Measurements from ENCODE around the gene LSMEM2.
"Not testable (repeated sequence)": the region's sequence is repeated elsewhere in the genome, so short reads cannot be mapped to it uniquely, and the experiment has no call there.

Gene LSMEM2

GRCh38 chr3:50245831-50246516, 32.9 kb upstream of the LSMEM2 start:
- peak; percentile 83 for DNase-seq (ENCODE audit: low read depth)

DNA sequence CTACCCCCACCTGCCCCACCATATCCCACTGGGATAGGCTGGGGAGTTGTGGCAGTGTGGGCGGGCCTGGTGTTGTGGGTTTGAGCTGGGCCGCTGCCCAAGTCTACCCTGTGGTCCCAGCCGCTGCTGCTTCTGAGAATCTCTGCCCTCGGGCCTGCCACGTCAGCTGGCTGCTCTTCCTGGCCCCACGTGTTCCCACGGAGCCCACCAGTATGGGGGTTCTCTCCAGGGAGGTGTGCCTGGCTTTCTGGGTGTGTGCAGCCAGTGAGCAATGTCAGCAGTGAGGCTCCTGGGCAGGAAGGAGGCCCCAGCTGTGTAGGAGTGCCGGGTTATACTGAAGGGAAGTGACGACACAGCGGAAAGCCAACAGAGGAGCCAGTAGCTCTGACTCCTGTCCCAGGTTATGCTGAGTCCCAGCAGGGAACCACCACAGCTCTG, 32.4 kb upstream of the LSMEM2 start:
- peak; percentile 95 for DNase-seq (ENCODE audit: low read depth)

- no peak for DNase-seq (ENCODE audit: low read depth)
Measured at GRCh38 chr3:50248387-50248786, 30.5 kb upstream of the LSMEM2 start.

DNA sequence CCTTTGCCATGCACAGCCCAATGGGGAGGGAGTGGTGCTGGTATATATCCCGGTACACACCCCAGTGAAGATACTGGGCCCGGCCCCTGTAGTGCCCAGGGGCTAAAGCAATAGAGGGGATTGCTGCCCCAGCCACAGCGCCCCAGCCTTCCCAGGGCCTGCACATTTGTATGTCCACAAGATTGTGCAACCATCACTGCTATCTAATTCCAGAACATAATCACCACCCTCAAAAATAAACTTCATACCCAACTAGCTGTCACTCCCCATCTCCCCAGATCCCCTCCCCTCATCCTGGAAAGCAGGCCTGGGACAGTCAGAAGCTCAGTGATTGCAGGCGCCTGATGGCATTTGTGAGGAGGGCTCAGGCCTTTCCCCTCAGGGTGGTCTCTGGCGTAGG, 29.4 kb upstream of the LSMEM2 start:
- DNase-seq (ENCODE audit: low read depth) = no peak

GRCh38 chr3:50250514-50250913, 28.4 kb upstream of the LSMEM2 start:
- no peak for DNase-seq (ENCODE audit: low read depth)

DNA sequence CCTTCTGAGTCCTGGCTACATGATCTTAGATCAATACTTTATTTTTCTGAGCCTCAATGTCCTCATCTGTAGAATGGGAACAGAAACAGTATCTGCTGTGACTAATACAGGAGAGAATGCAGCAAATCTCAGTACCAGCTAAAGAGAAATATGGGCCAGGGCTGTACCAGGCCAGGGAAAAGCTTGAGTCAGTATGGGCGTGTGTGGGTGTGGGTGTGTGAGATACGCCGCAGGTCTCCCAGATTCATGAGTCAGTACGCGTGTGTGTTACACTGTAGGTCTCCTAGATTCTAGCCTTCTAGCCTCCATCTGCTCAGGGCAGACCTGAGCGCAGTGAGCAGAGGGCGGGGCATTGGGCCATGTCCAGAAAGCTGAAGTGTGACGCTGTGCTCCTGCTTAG, 27.7 kb upstream of the LSMEM2 start:
- DNase-seq (ENCODE audit: low read depth) = peak; percentile 96

GRCh38 chr3:50254577-50255250, 24.2 kb upstream of the LSMEM2 start:
- peak; percentile 78 for DNase-seq (ENCODE audit: low read depth)

DNA sequence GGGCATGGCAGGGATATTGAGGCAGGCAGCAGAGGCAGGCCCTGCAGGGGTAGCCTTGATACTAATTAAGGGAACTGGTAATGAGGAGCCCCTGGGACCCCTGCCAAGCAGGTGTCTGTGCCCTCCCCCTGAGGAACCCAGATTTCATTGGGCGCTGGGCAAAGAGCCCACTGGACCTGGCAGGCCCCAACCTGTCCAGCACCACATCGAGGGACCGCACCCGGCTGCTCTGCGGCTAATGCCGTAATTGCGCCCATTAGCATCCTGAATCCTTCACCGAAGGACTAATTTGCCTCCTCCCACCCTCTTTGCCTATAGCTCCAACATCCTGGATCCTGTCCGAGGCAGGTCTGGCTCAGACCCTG, 23.7 kb upstream of the LSMEM2 start:
- no peak for DNase-seq (ENCODE audit: low read depth)

GRCh38 chr3:50256978-50257890, 21.7 kb upstream of the LSMEM2 start:
- no peak for DNase-seq (ENCODE audit: low read depth)

DNA sequence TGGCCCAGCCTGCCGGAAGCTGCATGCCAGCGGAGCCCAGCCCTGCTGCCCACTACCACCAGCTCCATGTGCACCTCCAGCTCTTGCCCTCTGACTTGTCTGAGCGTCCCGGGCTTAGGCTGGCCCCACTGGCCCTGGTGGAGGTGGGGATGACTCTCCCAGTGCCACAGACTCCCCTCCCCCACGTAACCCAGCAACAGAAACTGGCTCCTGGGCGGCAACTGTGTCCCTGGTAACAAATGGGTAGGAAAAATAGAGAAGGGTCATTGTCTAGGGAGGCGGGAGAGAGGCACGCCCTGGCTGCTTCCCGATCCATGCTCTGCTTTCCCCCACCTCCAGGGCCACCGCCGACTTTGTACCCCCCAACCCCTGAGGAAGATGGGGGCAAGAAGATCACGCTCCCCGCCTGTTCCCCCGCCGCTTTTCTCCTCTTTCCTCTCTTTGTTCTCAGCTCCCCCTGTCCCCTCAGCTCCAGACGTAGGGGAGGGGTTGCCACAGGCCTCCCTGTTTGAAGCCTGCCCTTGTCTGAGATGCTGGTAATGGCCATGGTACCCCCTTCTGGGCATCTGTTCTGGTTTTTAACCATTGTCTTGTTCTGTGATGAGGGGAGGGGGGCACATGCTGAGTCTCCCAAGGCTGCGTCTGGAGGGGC, 20.7 kb upstream of the LSMEM2 start:
- no peak for DNase-seq (ENCODE audit: low read depth)

DNA sequence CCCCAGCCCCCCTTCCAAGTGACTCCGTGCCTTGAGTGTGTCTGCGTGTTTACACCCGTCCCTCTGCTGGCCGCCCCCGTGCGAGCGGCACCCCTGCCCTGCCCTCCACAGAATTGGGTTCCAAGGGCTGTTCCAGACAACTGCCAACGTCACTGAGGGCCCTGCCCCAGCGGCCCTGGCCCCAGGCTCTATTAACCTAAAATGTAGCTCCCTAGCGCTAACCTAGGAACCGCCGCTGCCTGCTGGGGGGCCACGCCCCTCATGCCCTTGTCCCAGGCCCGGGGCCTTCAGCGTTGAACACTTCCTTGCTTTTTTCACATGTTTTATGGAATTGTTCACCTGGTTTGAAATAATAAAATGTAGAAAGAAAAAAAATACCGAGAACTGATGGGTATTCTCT, 19.9 kb upstream of the LSMEM2 start:
- DNase-seq (ENCODE audit: low read depth) = no peak

- DNase-seq (ENCODE audit: low read depth) = no peak
Measured at GRCh38 chr3:50259432-50260026, 19.4 kb upstream of the LSMEM2 start.

GRCh38 chr3:50260027-50260941, 18.6 kb upstream of the LSMEM2 start:
- DNase-seq (ENCODE audit: low read depth) = peak; percentile 85

GRCh38 chr3:50260942-50261441, 17.9 kb upstream of the LSMEM2 start:
- no peak for DNase-seq (ENCODE audit: low read depth)

DNA sequence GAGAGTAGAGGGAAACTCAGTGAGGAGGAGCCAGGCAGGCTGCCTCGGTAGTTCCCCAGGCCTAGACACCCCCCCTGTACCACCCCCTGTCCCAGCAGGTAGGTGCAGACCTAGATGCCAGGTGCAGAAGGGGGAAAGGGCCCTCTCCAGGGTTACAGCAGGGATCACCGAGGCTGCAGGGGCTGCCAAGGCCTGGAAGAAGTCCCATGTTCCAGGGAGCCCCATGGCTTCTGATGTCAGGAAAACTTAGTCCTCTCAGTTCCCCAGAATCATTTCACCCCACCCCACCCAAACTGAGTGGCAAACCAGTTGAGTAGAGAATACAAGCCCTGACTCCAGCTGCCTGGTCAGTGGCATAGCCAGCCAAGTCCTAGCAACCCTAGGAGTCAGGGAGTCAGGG, 17.4 kb upstream of the LSMEM2 start:
- DNase-seq (ENCODE audit: low read depth) = no peak

DNA sequence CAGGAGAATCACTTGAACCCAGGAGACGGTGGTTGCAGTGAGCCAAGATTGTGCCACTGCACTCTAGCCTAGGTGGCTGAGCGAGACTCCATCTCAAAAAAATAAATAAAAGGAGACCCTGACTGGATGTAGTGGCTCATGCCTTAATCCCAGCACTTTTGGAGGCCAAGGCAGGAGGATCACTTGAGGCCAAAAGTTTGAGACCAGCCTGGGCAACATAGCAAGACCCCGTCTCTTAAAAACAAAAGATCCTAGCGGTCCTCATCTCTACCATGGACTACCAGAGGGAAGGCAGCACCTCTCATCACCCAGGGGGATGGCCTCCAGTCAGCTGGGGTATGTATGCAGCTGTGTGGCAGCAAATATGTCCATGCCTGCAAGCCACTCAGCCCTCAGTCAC, 16.7 kb upstream of the LSMEM2 start:
- DNase-seq (ENCODE audit: low read depth) = not testable (repeated sequence)

DNA sequence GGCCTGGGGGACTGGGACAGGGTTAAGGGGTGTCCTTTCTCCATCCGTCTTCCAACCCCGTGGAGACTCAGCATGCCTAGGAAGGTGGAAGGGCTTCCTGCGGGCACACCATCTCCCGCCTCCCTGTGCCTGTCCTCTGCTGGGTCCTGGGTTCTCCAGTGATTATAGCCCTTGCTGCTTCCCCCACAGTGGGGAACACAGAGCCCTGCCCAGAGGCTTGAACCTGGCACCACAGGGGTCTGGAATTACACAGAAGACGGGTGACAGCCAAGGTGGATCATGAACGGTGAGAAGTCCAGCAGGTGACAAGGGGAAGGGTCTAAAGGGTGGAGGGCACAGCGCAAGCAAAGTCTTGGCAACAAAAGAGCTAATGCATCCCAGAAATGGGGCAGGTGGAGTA, 16.1 kb upstream of the LSMEM2 start:
- no peak for DNase-seq (ENCODE audit: low read depth)

DNA sequence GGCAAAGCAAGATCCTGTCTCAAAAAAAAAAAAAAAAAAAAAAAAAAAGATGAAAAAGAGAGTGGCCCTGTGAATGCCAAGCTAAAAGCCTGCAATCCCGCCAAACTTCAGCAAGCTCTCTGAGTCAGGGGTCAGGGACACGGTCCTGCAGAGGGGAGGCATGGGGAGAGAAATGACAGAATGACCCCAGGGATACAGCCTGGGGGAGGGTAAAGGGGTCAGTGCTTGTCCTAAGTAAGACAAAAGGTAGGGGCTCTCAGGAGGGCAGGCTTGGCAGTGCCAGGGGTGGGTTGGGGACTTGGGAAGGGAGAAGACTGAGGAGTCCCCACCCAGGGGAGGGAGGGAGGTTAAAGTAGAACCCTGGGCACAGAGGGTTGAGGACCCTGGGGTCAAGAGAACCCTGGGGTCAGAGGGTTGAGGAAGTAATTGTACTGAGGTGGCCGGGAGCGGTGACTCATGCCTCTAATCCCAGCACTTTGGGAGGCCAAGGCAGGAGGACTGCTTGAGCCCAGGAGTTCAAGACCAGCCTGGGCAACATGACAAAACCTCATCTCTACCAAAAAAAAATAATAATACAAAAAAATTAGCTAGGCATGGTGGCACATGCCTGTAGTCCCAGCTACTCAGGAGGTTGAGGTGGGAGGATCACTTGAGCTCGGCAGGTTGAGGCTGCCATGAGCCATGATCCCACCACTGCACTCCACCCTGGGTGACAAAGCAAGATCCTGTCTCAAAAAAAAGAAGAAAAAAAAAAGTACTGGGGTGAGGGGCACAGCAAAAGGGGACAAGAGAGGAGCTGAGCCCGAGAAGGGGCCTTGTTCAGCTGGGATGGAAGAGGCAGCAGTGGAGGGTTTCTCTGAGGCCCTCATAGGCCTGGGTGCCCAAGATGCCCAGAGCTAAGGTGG, 15.2 kb upstream of the LSMEM2 start:
- DNase-seq (ENCODE audit: low read depth) = no peak

DNA sequence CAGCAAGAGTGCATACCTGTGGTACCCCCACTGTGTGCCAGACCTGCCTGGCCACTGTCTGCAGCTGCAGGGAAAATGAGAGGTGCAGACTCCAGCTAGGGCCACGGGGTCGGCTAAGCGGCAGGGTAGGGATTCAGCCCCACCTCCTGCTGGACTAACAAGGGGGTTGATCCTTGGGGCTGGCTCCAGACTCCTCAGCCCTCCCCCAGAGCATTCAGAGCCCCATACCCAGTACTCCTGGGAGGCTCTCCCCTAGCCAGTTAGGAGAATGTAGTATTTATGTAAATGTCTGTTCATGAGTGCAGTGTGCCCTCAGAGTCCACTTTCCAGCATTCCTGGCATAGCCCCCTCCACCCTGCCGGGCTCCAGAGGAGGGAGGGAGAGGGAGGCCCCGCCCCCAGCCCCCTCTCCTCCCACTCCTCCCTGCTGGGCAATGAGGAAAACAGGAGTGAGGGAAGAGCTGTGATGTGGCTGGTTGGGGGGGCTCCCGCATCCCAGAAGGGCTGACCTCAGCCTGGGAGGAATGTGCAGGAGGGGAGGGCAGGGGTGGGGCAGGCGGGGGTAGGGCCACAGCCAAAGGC, 14.4 kb upstream of the LSMEM2 start:
- DNase-seq (ENCODE audit: low read depth) = peak; percentile 81
